Heart left ventricle (tissue), 16 donors: ENCODE data around the gene LETM1. TPM values are rescaled to one million over a fixed set of nuclear protein-coding genes. Genes with fewer than 3 reads are reported as not detected.

Source experiments
- ATAC-seq, 4 donors: fragments of 200-7000 bp; cut with Tn5 transposase; one replicate each; pipeline ENCODE4 v1.9.1; 2020 to 2022; ENCODE audit warnings: moderate library complexity in 4 of 4, mild to moderate bottlenecking in 3 of 4, moderate number of reproducible peaks in 1 of 4
- DNase-seq, 5 donors: peaks; one replicate each; pipeline ENCODE4 v3.0.0-alpha.2; 2020
- H3K27ac ChIP-seq, 12 donors: fragments of 200-600 bp; sonication (generic) in 4 of 12; one replicate each; pipeline versions ENCODE4 v1.5.0 to v1.8.0; 2016 to 2022; ENCODE audit warnings: mild to moderate bottlenecking in 2 of 12
- H3K27me3 ChIP-seq, 9 donors: fragments of 200-600 bp; sonication (generic) in 2 of 9; one replicate each; pipeline versions ENCODE4 v1.5.1 to v1.8.0; 2016 to 2022; ENCODE audit warnings: mild to moderate bottlenecking in 3 of 9
- H3K36me3 ChIP-seq, 9 donors: fragments of 200-600 bp; sonication (generic) in 2 of 9; one replicate each; pipeline versions ENCODE4 v1.5.0 to v1.8.0; 2018 to 2022; ENCODE audit warnings: mild to moderate bottlenecking in 2 of 9
- H3K4me1 ChIP-seq, 12 donors: fragments of 200-600 bp; sonication (generic) in 4 of 12; one replicate each; pipeline versions ENCODE4 v1.5.0 to v1.8.0; 2016 to 2022; ENCODE audit warnings: mild to moderate bottlenecking in 3 of 12
- H3K4me3 ChIP-seq, 12 donors: fragments of 200-600 bp; sonication (generic) in 4 of 12; one replicate each; pipeline versions ENCODE4 v1.5.0 to v1.8.0; 2017 to 2022; ENCODE audit warnings: mild to moderate bottlenecking in 9 of 12, moderate library complexity in 4 of 12
- H3K9me3 ChIP-seq, 12 donors: fragments of 200-600 bp; sonication (generic) in 4 of 12; one replicate each; pipeline versions ENCODE4 v1.5.0 to v1.8.0; 2016 to 2022; ENCODE audit warnings: mild to moderate bottlenecking in 1 of 12
- CTCF ChIP-seq, 12 donors: fragments of 200-600 bp; sonication (generic) in 4 of 12; IDR thresholded peaks; one replicate each; pipeline versions ENCODE4 v1.5.0 to v1.8.0; 2018 to 2022; ENCODE audit warnings: antibody characterized with exemption in 12 of 12, mild to moderate bottlenecking in 5 of 12
- POLR2A ChIP-seq, 2 donors: fragments of 450-650 bp; IDR thresholded peaks; one replicate each; pipeline ENCODE4 v1.6.1; 2017; ENCODE audit warnings: antibody characterized with exemption in 2 of 2, mild to moderate bottlenecking in 2 of 2, moderate library complexity in 2 of 2
- WGBS, 4 donors: extraction: QIAGEN DNeasy Blood & Tissue Kit in 2 of 4; methylation state at CpG; one replicate each; pipeline versions ENCODE4 v1.1.5 to v1.1.7; 2013 to 2018; 5-methylcytosine and 5-hydroxymethylcytosine counted together
- intact Hi-C, 10 donors: fragments of 100-400 bp; cut with DNase I; formaldehyde crosslinking; loops; one replicate each; pipeline versions ENCODE4 v1.11.1 to v1.14.2; 2022
- polyA plus RNA-seq, 2 donors: library from polyadenylated mRNA; stranded (reverse); fragments of 200-250 nt; gene quantifications; one replicate each; pipeline ENCODE4 v1.2.3, GENCODE V29; 2013
- total RNA-seq, 9 donors: library from RNA; depleted of rRNA in 2 of 9; stranded (reverse); fragments of >200 nt in 2 of 9; fragmentation: NEBNext Ultra II Directional in 3 of 9; extraction: Animal tissue kit (Norgen Biotek cat#: 25700) in 3 of 9; gene quantifications; one replicate each; pipeline versions ENCODE4 v1.1.0 to v1.2.4, GENCODE V29; 2016 to 2023
- donor health status: ischemic (EF 13 %, LVEDD 7.1; RV severe dilation, severe dysfunction).
- donor health status: healthy with polysubstance abuse.
- donor health status: DM: no; HTN: yes; CAD: no.
- donor health status: DM: no; HTN: no; CAD: no.
- donor health status: ischemic (EF 25% LVEDD 6.9; RV normal size, moderate dysfunction).
- donor health status: ischemic (EF 25% LVEDD 5.7; RV mildly dilated, moderate dysfunction).
- donor health status: healthy.
- donor health status: DM: yes; HTN: yes; CAD: no.
- donor health status: ischemic (EF 35%, LVEDD 5.7; RV mildly dilated, moderate dysfunction).
- donor health status: nonischemic (EF 11% LVEDD 7.7; RV severe dilation, severe dysfunction).
- donor health status: DM: yes; HTN: yes; CAD: no.
- donor health status: PGD.
- donor health status: ischemic (EF 29% LVEDD 5.4; RV normal size, mild dysfunction).
- donor health status: nonischemic (EF 23%, LVEDD 6.1; RV moderate dilation, normal function).

The LETM1 gene
- total and polyA plus RNA-seq, 11 donors = 22.1 to 54.7 (median 43.4) TPM

- no peak for ATAC-seq
- intact Hi-C loops = loop anchor here in 2 of 10 donors (5.0 kb wide), 2 partner anchors 43 to 58 kb away; no protein-coding TSS in a partner anchor
- no peak overlapping the region for H3K27ac ChIP-seq
Measured at GRCh38 chr4:1804638-1805492, 51.1 kb downstream of the LETM1 start.

DNA sequence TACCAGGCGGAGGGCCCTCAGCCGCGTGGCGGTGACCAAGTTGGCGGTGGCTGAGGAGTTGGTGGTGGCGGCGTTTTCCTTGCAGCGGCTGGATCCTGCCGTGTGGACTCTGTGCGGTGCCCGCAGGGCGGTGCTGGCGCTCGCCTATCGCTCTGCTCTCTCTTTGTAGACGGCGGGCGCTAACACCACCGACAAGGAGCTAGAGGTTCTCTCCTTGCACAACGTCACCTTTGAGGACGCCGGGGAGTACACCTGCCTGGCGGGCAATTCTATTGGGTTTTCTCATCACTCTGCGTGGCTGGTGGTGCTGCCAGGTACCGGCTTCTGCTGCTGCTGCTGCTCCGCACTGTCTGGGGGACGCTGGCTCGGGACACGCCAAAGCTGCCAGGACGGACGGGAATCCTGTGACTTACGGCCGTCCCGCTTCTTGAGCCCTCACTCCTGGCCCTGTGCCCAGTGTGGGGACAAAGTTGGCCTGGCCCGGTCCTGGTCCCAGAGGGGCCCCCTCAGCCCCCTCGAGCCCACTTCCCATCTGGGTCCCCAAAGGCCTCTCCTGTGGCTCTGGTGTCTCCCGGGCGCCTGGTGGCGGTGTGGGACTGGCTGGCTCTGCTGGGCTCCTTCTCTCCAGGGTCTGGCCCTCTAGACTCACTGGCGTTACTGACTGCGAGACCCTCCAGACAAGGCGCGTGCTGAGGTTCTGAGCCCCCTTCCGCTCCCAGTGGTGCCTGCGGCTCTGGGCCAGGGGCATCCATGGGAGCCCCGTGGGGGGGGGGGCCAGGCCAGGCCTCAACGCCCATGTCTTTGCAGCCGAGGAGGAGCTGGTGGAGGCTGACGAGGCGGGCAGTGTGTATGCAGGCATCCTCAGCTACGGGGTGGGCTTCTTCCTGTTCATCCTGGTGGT lies 52.2 kb downstream of the LETM1 start:
- H3K27ac ChIP-seq = no peak overlapping the region
- intact Hi-C loops = loop anchor here in 1 of 10 donors (5.0 kb wide), 1 partner anchor 41 kb away; no protein-coding TSS in a partner anchor
- H3K27me3 ChIP-seq = no peaks in the 10 kb centered on the region
- WGBS, 4 donors = 91 to 94% (median 93%) methylated on average over 37 to 51 of the region's 51 CpGs
- no peak overlapping the region for H3K4me3 ChIP-seq
- no peaks in the 10 kb centered on the region for H3K36me3 ChIP-seq
- TF ChIP-seq CTCF (IDR thresholded peaks at IDR 0.05) (no peak), POLR2A (IDR thresholded peaks at IDR 0.05) (no peak)
- ATAC-seq (no peak), DNase-seq (peak in 1 of 5 donors; percentile 37)
- H3K9me3 ChIP-seq = no peaks in the 10 kb centered on the region
- H3K4me1 ChIP-seq = no peaks in the 10 kb centered on the region

More at GRCh38 chr4:1804638-1805492, 51.1 kb downstream of the LETM1 start:
- TF ChIP-seq POLR2A (IDR thresholded peaks at IDR 0.05) (no peak), CTCF (IDR thresholded peaks at IDR 0.05) (no peak)
- Histone ChIP-seq H3K4me3 (no peak overlapping the region), H3K9me3 (no peaks in the 10 kb centered on the region), H3K36me3 (no peaks in the 10 kb centered on the region), H3K4me1 (peaks cover 0 to 2% (median 0%) of the 10 kb centered on the region in 12 donors), H3K27me3 (no peaks in the 10 kb centered on the region)
- peak in 1 of 5 donors; percentile 55 for DNase-seq
- 91 to 96% (median 93%) methylated on average over 33 to 37 of the region's 37 CpGs for WGBS, 4 donors

- intact Hi-C loops = loop anchor here in 1 of 10 donors (5.0 kb wide), 1 partner anchor 41 kb away; no protein-coding TSS in a partner anchor
- Histone ChIP-seq H3K27me3 (peaks cover 0 to 2% (median 0%) of the 10 kb centered on the region in 9 donors), H3K4me3 (no peak overlapping the region), H3K27ac (no peak overlapping the region), H3K9me3 (no peaks in the 10 kb centered on the region), H3K36me3 (no peaks in the 10 kb centered on the region), H3K4me1 (no peaks in the 10 kb centered on the region)
- DNase-seq = no peak
- TF ChIP-seq POLR2A (IDR thresholded peaks at IDR 0.05) (no peak), CTCF (IDR thresholded peaks at IDR 0.05) (no peak)
- no peak for ATAC-seq
- 92 to 96% (median 94%) methylated on average over 52 to 71 of the region's 71 CpGs for WGBS, 4 donors
Measured at GRCh38 chr4:1802720-1803522, 53.0 kb downstream of the LETM1 start.
